Ascending aorta (tissue), 2 donors: ENCODE measurements around the gene GJA1. TPM values are rescaled to one million over a fixed set of nuclear protein-coding genes. Genes with fewer than 3 reads are reported as not detected.

Experiments
- DNase-seq, 2 donors: peaks; one replicate each; pipeline ENCODE4 v3.0.0-alpha.2; 2019; ENCODE audit warnings: low spot score in 2 of 2
- H3K27ac ChIP-seq, 2 donors: fragments of 200-600 bp; sonication (generic); one replicate each; pipeline ENCODE4 v1.5.1; 2016 to 2017; ENCODE audit warnings: mild to moderate bottlenecking in 1 of 2
- H3K27me3 ChIP-seq: fragments of 200-600 bp; sonication (generic); one replicate; pipeline ENCODE4 v1.5.1; 2017
- H3K36me3 ChIP-seq, 2 donors: fragments of 200-600 bp; sonication (generic); one replicate each; pipeline ENCODE4 v1.5.1; 2016
- H3K4me1 ChIP-seq, 2 donors: fragments of 200-600 bp; sonication (generic); one replicate each; pipeline ENCODE4 v1.5.1; 2016 to 2017; ENCODE audit warnings: mild to moderate bottlenecking in 1 of 2
- H3K4me3 ChIP-seq, 2 donors: fragments of 200-600 bp; sonication (generic); one replicate each; pipeline ENCODE4 v1.5.1; 2016 to 2017; ENCODE audit warnings: mild to moderate bottlenecking in 1 of 2
- H3K9me3 ChIP-seq, 2 donors: fragments of 200-600 bp; sonication (generic); one replicate each; pipeline ENCODE4 v1.5.1; 2016
- CTCF ChIP-seq, 3 experiments: fragments of 200-600 bp in 2 of 3; fragments of 450-650 bp in 1 of 3; sonication (generic) in 2 of 3; IDR thresholded peaks; one replicate each; pipeline ENCODE4 v1.5.1; 2016 to 2019; ENCODE audit warnings: antibody characterized with exemption in 3 of 3, mild to moderate bottlenecking in 1 of 3, moderate library complexity in 1 of 3
- intact Hi-C: fragments of 100-400 bp; cut with DNase I; formaldehyde crosslinking; loops from one replicate; pipeline ENCODE4 v1.15.1; 2023
- total RNA-seq: library from RNA; depleted of rRNA; stranded (reverse); fragments of >200 nt; gene quantifications from one replicate; pipeline ENCODE4 v1.1.0, GENCODE V29; 2016

GJA1 gene
- total RNA-seq, 1 donor from 2014 or later = 85.0 TPM

DNA sequence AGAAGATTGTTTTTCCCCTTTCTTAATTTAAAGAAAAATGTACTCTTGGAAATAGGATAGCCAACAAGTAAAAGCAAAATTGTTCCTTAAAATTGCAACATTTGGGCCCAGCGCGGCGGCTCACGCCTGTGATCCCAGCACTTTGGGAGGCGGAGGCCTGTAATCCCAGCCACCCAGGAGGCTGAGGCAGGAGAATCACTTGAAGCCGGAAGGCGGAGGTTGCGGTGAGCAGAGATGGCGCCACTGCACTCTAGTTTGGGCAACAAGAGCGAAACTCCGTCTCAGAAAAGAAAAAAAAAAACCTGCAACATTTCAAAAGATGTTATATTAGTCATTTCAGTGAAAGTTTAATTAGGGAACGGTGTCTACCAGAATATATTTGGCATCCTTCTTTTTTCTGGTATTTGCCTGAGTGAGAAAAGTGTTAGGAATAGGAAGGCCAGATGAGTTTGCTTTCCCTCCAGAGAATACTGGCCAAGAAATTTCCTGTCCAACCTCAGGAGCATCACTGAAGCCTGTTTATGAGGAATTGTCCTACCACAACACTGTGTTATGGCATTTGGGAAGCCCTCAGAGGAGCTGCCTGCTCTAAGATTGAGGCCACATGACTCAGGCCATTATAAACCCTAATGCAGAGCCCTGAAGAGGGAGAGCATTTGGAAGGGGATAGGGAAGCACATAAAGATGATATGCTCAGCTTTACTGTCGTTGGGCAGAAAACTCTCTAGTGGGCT, 1.2 kb upstream of the GJA1 start:
- Histone ChIP-seq H3K27me3 (no peaks in the 10 kb centered on the region), H3K36me3 (no peaks in the 10 kb centered on the region), H3K9me3 (no peaks in the 10 kb centered on the region), H3K4me3 (no peak overlapping the region), H3K4me1 (peaks cover 0 to 12% of the 10 kb centered on the region in 2 donors), H3K27ac (peak overlapping the region; percentile 87 to 93)
- DNase-seq = no peak
- no peak for TF ChIP-seq CTCF (IDR thresholded peaks at IDR 0.05)
- intact Hi-C loops = loop anchor here (5.0 to 10.0 kb wide), 4 partner anchors 181 to 961 kb away; partner anchors contain the start of gene HSF2

GRCh38 chr6:121436274-121436857, 920 bp downstream of the GJA1 start:
- Histone ChIP-seq H3K36me3 (no peaks in the 10 kb centered on the region), H3K9me3 (no peaks in the 10 kb centered on the region), H3K27me3 (no peaks in the 10 kb centered on the region), H3K27ac (peak overlapping the region; percentile 87 to 93), H3K4me1 (peaks cover 0 to 8% of the 10 kb centered on the region in 2 donors), H3K4me3 (peak overlapping the region; percentile 67 to 70)
- no peak for DNase-seq
- intact Hi-C loops = loop anchor here (2.0 to 10.0 kb wide), 7 partner anchors 56 to 958 kb away; partner anchors contain the start of gene HSF2
- no peak for TF ChIP-seq CTCF (IDR thresholded peaks at IDR 0.05)

- H3K9me3 ChIP-seq = no peaks in the 10 kb centered on the region
- no peak for TF ChIP-seq CTCF (IDR thresholded peaks at IDR 0.05)
- no peaks in the 10 kb centered on the region for H3K27me3 ChIP-seq
- peaks cover 1 to 10% of the 10 kb centered on the region in 2 donors for H3K4me1 ChIP-seq
- peak overlapping the region; percentile 67 to 70 for H3K4me3 ChIP-seq
- intact Hi-C loops = loop anchor here (2.0 to 10.0 kb wide), 7 partner anchors 56 to 958 kb away; partner anchors contain the start of gene HSF2
- peak in 1 of 2 donors; percentile 71 for DNase-seq
- no peaks in the 10 kb centered on the region for H3K36me3 ChIP-seq
- peak overlapping the region; percentile 87 to 93 for H3K27ac ChIP-seq
Measured at GRCh38 chr6:121436960-121437850, 1.8 kb downstream of the GJA1 start.

GRCh38 chr6:121437851-121438651, 2.6 kb downstream of the GJA1 start:
- Histone ChIP-seq H3K4me1 (peaks cover 7 to 10% of the 10 kb centered on the region in 2 donors), H3K27me3 (no peaks in the 10 kb centered on the region), H3K36me3 (no peaks in the 10 kb centered on the region), H3K4me3 (peak overlapping the region; percentile 67 to 70), H3K27ac (peak overlapping the region; percentile 87 to 93), H3K9me3 (no peaks in the 10 kb centered on the region)
- DNase-seq = peak in 1 of 2 donors; percentile 77
- intact Hi-C loops = loop anchor here (2.0 to 10.0 kb wide), 7 partner anchors 55 to 957 kb away; partner anchors contain the start of gene HSF2
- TF ChIP-seq CTCF (IDR thresholded peaks at IDR 0.05) = no peak
